Glomerular endothelial cell (primary cell): ENCODE results near the gene G6PC3. TPM values are rescaled to one million over a fixed set of nuclear protein-coding genes. Genes with fewer than 3 reads are reported as not detected.
"Not testable (repeated sequence)": the region's sequence is repeated elsewhere in the genome, so short reads cannot be mapped to it uniquely, and the experiment has no call there.

Experiments used
- DNase-seq: peaks from one replicate; pipeline ENCODE4 v3.0.0-alpha.2; 2011; ENCODE audit warnings: low read depth, low spot score; ENCODE audit errors: extremely low read depth
- total RNA-seq: library from RNA; depleted of rRNA; stranded (reverse); fragments of >200 nt; gene quantifications from 2 replicates; pipeline ENCODE4 v1.2.3, GENCODE V29; 2015

Gene G6PC3
- total RNA-seq, 1 donor from 2014 or later: 41.9 TPM

GRCh38 chr17:44105941-44106340 lies 35.4 kb downstream of the G6PC3 start:
- no peak for DNase-seq

DNA sequence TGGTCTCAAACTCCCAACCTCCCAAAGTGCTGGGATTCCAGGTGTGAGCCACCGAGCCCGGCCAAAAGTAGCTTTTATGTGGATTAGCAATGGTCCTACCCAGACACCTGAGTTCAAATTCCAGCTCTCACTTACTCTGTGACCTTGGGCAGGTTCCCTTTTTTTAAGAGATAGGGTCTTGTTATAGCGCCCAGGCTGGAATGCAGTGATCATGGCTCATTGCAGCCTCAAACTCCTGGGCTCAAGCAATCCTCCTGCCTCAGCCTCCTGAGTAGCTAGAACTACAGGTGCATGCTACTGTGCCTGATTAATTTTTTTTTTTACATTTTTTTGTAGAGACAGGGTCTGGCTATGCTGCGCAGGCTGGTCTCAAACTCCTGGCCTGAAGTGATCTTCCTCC lies 36.3 kb downstream of the G6PC3 start:
- no peak for DNase-seq

DNA sequence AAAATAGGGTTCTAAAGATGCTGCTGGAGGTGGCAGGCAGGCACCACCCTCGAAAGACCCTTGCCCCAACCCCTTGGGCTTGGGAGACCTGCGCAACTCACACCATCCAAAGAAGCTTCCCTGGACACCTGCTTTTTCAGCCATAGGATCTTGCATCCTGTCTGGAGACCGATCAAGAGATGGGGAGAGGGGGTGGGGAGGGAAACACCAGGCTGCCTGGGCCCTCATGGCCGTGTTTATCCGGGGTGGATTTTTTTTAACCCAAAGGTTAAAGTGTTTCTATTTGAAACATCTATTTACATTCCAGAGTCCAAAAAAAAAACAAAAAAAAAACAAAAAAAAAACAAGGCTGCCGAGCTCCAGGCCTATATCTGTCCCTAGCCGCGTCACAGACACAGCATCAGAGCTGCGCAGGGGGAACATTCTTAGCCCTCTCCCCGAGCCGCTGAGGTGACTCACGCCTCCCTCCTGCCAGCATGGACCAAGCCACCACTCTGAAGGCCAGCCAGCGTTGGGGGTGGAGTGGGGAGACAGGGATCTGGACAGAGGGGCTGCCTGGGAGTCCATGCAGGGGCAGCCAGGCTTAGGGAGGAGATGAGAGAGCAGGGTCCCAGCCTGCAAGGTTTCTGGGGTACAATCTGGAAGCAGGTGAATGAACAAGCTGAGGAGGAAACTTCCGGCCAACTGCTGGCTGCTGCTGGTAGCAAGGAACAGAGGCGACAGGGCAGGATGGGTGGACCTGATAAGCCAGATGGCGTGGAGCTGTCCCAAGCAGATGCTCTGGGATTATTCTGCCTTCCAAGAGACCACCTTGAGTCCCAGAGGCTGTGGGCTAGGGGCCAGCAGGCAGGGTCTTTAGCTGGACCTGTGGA lies 38.1 kb downstream of the G6PC3 start:
- DNase-seq: no peak

- no peak for DNase-seq
Observed at GRCh38 chr17:44109312-44109630, 38.7 kb downstream of the G6PC3 start.

GRCh38 chr17:44110011-44110686 lies 39.6 kb downstream of the G6PC3 start:
- DNase-seq: no peak

- DNase-seq: no peak
Observed at GRCh38 chr17:44110823-44111633, 40.5 kb downstream of the G6PC3 start.

DNA sequence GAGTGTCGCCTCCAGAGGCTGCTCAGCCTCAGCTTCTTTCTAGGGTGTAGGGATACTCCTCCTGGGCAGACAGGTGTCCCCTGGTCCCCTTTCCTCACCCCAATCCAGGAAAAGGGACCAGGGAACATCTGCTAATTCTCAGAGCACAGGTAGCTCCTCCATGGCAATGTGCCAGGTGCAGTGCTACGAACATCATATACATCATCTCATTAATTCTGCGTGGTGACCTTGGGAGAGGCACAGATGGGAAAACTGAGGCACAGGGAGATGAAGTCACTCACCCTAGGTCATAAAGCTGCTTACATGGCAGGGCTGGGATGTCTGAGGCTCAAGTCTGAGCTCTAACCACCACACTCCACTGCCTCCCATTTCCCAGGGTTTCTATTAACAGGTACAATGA lies 41.2 kb downstream of the G6PC3 start:
- no peak for DNase-seq

- DNase-seq: no peak
Observed at GRCh38 chr17:44112284-44113280, 42.0 kb downstream of the G6PC3 start.

GRCh38 chr17:44113382-44113781 lies 42.8 kb downstream of the G6PC3 start:
- no peak for DNase-seq

GRCh38 chr17:44113868-44114840 lies 43.6 kb downstream of the G6PC3 start:
- no peak for DNase-seq

- DNase-seq: no peak
Observed at GRCh38 chr17:44115585-44116415, 45.3 kb downstream of the G6PC3 start.

GRCh38 chr17:44117351-44117750 lies 46.8 kb downstream of the G6PC3 start:
- no peak for DNase-seq

- no peak for DNase-seq
Observed at GRCh38 chr17:44118427-44119050, 48.0 kb downstream of the G6PC3 start.

DNA sequence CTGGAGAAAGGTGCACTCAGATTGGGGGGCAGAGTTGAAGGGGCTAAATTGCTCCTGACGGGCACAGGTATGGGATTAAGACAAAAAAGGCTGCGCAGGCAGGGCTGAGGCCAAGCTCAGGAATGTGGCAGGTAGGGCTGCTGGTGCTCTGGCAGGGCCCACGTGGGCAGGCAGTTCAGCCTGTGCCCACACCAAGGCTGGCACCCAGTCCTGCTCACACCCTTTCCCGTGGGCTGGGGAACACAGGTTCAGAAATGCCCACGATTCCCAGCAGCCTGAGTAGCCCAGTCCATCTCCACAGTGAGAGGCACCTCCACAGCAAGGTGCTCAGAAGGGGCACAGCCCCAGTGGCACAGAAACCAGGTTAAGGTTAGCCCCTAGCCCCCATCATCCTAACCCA lies 48.5 kb downstream of the G6PC3 start:
- no peak for DNase-seq

DNA sequence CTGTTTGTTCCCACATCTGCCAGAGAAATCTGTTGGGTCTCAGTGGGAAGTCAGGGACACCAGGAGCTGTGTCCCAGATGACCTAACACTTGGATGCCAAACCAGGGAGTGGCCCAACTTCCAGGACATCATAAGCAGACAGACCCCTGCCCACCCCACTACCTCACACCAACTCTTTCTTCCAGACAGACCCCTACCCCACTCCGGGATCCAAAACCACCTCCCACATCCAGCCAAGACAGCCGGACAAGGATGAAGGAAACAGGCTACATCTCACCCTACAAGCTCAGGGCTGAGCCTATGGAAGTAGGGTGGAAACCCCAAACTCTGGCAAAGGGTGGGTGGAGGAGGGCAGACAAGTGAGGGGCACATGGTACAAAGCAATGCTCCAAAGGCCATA lies 49.3 kb downstream of the G6PC3 start:
- DNase-seq: no peak

DNA sequence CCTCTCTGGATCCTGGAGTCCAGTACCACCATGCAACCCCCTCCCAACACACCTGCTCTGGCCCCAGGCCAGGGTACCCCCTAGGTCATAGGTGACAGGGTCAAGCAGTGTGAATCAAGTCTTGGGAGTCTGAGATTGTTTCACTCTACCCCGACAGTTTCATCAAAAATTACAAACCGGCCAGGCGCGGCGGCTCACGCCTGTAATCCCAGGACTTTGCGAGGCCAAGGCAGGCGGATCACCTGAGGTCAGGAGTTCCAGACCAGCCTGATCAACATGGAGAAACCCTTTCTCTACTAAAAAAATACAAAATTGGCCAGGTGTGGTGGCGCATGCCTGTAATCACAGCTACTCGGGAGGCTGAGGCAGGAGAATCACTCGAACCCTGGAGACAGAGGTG lies 49.7 kb downstream of the G6PC3 start:
- not testable (repeated sequence) for DNase-seq

DNA sequence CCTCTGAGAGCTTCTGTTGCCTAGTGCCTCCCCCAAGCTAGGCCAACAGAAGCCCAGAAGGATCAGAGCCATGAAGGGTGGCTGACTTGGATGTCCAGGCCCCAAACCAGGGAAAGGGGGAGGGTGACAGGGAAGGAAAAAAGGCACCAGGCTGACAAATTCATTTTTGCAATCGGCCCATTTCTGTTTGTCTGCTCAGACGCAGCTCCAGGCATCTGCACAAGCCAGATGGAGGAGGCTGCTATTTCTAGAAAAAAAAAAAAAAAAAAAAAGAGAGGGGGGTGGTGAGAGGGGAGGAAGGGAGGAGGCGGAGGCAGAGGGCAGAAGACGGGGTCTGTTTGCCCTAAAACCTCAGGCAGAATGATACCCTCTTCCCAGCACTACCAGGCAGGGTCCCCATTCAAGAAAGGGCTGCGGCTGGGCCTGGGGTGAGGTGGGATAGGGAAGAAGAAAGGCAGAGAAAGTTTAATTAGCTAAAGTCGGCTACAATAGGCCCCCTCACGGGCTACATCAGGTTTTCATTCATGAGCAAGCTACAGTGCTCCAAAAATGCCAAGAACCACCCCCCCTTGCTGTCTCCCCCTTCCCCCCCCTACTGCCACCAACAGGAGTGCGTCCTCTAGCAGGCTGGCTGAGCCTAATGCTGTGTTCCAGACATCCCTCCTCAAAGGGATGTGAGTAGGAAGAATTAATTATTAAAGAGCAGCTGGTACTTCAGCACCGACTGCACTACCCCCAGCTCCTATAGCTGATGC lies 50.5 kb downstream of the G6PC3 start:
- DNase-seq: no peak
